Measurements from ENCODE around the gene TSC22D2. TPM values are rescaled to one million over a fixed set of nuclear protein-coding genes. Genes with fewer than 3 reads are reported as not detected.

TSC22D2 gene
- total RNA-seq, 1 donor from 2014 or later, result 18.1 TPM

DNA sequence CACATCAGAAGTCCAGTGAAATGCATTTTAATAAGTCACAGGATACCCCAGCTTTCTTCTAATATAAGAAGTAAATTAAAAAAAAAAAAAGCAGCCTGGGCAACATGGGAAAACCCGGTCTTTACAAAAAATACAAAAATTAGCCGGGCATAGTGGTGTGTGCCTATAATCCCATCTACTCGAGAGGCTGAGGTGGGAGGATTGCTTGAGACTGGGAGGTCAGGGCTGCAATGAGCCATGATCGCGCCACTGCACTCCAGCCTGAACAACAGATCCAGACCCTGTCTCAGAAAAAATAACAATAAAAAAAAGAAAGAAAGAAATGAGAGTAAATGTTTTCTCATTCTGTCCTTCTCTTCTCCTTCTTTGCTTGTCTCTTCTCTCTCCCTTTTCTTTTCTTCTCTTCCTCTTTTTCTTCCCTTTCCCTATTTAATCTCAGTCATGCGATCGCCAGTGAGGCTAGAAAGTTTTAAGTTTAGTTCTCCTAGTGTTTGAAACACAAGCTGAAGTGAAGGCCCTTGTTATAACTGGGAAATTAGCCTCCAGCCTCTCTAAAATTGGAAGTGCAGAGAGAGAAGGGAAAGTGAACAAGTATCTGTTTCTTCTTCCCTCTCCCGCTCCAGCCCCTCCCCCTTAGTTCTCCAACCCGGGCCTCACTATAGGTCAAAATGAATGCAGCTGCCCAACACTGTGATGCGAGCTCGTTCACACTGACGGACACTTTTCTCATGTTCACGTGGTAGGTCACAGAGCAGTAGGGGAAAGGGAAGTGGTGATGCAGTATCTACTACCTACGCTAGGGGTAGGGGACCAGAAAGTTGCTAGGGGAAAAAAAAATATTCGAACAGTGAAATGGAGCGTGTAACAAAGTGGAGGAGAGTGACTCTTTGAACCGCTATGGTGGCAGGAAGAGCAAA, 23.5 kb upstream of the TSC22D2 start:
- intact Hi-C loops (cut with micrococcal nuclease), result loop anchor here (1.0 kb wide), 3 partner anchors 24 to 162 kb away; partner anchors contain the start of genes EIF2A, SERP1 and TSC22D2

DNA sequence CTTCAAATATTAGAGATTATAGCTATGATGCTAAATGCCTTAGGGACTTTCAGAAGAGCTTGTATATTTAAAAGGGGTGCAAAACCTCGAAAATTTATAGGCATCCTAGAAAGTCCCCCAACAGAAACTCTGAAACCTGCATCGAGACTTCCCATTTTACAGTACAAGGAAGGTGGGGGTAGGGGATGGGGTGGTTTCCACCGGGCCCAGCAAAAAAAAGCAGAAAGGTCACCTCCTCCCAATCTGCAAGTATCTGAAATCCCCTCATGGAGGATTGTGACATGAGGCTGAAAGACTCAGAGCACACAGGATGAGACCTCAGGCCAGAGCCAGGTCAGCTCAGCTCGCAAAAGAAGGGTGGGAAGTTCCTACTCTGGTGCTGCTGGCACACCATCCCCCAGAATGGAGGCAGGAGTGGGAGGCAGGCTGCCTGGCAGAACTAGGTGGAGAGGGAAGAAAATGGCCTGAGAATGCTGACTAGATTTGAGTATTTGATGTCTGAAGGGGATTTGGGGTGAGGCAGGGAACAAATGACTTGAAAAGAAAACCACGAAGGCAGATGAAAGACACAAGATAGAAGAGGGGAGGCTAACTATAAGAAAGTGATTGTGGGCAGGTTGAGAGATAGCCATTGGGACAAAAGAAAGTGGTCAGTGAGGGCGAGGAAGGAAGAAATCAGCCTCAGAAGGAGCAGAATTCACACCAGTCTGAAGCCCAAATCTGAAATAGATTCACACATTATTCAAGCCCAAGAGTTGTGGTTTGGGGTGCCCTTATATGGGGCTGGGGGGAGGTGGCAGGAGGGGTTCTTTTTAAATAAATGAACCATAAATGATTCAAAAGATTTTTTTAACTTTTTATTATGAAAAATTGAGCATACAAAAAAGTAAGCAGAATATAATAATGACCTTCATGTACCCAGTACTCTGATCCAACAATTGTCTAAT, 22.5 kb upstream of the TSC22D2 start:
- intact Hi-C loops (cut with micrococcal nuclease), result loop anchor here (1.0 kb wide), 3 partner anchors 23 to 161 kb away; partner anchors contain the start of genes EIF2A, SERP1 and TSC22D2

DNA sequence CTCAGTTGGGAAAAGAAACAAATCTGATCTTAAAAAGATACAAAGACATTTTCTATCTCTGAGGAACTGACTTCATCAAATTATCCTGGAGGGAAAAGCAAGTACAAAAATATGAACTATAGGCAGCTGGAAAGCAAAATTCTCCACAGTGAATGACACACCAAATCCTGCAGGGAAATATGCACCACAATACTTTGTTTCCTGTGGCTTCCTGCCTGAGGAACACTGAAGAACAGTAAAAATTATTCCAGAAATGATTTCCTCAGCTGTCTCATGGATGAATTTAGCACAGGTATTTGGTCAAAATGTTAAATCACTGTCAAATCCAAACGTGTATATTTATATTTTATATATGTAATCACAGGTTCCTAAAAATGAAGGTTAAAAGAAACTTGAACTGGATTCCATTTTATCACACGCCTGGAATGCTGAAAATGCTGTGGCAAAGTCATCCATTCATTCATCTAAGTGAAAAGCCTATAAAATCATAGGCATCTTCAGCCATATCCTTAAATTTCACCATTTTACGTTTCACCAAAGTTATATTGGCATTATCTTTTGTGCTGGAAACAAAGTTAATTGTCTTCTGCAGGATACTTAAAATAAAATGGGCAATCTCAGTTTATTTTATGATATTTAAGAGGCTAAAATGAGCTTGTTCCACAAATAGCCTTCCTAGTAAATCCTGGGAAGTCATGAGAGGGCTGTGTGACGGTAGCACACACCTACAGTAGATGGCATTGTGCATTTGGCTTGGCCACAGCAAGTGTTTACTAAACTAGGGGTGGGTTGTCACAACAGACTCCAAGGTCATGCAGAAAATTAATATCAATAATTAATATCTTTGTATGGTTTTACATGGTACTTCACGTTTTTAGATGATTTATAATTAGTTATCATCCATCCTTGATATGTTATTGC, 19.3 kb upstream of the TSC22D2 start:
- intact Hi-C loops (cut with micrococcal nuclease), result no loop called here

DNA sequence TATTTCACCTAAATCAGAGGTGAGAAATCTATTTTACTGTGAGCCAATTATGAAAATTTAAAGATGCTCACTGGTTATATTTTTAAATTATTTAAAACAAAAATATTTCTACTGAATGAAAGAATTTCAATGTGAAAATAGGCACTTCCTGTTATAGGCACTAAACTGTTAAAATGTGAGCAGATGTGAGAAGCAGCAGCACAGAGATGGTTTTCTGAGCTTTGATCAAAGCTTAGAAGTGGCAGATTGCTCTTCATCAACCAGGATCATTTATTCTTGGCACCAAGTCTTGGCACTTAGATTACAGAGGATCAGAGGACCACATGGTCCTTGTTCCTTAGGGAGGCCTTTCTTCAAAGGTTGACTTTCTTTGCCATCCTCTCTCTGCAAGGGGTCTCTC, 18.0 kb upstream of the TSC22D2 start:
- intact Hi-C loops (cut with micrococcal nuclease), result no loop called here

DNA sequence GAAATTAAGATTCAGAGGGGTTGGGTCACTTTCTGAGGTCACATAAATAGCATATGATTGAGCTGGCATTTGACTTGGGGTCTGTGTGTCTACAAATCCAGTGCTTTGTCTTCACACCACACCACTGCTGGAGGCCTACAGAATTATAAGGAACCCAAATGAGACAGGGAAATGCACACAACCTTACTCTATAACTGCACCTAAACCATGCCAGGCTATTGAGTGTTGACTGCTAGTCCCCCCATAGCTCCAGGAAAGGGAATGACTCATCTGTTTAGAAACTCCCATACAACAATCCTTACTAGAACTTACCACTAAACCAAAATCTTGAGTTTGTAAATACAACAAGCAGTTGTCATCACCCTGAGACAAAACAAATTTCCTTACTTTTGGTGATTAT, 16.9 kb upstream of the TSC22D2 start:
- intact Hi-C loops (cut with micrococcal nuclease), result no loop called here

DNA sequence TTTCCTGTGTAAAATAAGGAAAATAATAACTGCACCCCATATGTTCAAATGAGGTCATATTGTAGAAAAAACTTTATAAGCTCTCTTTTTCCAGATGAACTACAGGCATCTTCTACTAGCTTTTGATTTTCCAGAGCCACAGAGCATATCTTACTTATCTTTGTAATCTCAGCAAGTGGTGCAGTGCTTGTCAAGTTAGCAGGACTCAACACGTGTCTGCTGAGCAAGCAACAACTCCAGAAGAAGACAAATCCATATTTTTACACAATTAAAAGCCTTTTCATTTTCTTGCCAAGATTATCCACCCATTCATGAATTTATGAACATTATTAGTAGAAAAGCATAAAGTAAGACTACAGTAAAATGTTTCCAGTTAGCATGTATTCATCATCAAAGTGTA, 14.4 kb upstream of the TSC22D2 start:
- intact Hi-C loops (cut with micrococcal nuclease), result no loop called here

DNA sequence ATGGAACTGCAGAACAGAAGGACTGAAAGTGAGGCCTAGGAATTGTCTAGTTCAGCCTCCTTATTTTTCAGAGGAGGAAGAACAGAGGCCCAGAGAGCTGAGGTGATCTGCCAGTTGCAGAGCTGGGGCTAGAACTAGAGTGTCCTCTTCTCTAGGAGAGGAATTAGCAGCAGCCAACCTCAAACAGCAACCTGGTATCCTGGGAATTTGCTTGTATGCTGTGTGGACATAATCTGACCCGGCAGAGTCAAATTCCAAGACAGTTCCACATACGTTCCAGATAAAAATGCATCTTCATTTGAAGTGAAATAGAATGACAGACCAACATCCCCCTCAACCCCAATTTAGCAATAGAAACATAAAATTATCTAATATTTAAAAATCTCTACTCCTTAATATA, 13.5 kb upstream of the TSC22D2 start:
- intact Hi-C loops (cut with micrococcal nuclease), result no loop called here

DNA sequence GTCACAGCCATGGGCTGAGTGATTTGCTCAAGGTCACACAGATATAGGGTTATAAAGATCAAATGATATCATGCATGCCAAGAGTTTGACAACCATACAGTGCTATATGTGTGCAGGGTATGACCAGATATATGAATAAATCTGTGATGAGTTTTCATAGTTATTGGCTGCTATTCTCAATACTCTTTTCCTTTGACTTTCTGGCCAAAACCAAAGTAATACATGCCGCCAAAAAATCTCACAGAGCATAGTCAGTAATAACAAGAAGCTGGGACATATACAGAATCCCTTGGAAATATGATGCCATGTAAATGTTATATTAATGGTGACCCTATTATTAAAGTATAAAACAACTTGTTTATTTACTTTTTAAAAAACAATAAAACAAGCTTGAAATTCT, 11.6 kb upstream of the TSC22D2 start:
- intact Hi-C loops (cut with micrococcal nuclease), result no loop called here

DNA sequence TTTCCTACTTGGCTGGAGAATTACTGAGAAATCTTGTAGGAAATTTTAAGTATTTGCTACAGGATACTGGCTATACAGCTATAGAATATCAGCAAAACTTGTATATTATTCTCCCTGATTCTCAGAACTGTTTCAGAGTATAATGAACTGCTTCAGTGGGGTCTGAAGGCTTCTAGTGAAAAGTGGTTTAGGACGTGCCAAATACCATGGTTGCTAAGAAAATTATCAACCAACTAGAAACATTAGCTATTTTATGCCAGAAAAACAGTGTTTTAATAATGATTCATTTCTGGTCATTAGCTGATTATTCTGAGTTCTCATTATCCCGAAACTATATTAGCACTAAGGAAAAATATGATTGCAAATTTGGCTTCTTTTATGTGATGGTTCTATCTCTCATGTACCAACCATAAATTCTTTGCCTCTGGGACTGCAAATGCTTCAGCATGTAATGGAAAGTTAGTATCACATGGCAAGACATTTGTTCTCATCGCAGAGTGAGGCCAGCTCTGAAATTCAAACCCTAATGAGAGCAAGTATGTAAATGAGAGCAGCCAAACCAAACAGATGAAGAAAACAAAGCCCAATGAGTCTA, 11.0 kb upstream of the TSC22D2 start:
- intact Hi-C loops (cut with micrococcal nuclease), result no loop called here

DNA sequence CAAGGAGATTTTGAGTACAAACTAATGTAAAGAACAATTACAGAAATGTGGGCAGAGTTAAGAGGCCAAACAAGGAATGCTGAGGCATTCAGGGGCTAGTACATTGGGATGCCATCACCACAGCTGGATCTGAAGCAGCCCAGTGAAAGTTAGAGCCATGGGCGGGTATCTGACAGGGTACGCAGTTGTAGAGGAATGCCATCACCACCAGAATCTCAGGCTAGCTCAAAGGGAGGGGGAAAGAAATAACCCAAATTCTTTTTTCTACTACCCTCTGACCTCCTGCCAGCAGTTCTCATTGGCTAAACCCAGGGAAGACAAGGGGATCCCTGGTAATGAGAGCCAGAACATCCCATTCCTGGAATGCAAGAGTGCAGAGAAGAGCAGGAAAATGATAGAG, 9.0 kb upstream of the TSC22D2 start:
- intact Hi-C loops (cut with micrococcal nuclease), result no loop called here

DNA sequence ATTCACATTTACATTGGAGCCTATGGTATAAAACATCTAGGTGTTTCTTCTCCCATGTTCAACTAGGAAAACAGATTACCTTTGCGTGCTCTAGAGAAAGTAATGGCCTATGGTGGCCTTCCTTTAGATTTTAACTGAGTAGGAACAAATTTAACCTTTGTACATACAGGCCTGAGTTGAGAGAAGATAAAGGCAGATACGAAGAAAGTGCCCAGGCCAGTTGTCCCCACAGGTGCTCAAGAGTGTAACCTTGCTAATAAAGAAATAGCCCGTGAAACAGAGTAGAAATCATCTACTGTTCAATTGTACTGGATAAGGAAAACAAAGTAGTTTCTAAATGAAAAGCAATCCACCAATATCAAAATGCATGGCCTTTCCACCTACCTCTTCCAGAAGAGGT, 6.8 kb upstream of the TSC22D2 start:
- intact Hi-C loops (cut with micrococcal nuclease), result no loop called here

DNA sequence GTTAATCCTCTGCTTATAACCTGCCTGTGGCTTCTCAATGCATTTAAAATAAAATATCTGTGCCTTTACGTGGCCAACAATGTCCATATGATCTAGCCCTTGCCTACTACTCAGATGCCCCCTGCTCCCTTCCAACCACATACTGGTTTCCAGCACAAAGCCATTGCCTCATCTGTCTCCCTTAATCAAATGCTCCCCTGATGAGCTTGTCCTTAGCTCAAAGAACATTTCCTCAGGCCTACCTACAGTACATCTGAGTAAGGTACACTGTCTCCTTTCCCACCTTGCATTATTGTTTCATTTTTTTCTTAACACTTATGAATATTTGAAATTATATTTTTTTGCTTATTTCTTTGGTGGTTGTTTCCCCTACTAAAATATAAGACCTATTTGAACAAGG, 5.9 kb upstream of the TSC22D2 start:
- intact Hi-C loops (cut with micrococcal nuclease), result no loop called here

DNA sequence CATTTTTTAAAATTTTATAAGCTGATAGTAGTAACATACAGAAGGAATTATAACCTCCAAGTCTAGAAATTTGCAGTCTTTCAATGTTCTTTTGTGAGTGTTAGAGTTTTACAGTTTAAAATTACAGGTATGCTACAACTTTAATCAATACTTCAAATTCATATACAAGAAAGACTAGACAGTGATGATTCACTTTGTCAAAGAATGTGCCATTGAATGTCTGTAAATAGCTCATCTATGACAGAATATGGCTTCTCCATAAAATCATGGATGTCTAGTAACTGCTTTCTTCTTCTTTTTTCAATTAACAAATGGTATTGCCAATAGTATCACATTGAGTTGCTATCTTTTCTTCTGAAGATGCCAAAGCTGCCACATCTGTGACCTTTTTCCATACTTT, 4.1 kb upstream of the TSC22D2 start:
- intact Hi-C loops (cut with micrococcal nuclease), result no loop called here

DNA sequence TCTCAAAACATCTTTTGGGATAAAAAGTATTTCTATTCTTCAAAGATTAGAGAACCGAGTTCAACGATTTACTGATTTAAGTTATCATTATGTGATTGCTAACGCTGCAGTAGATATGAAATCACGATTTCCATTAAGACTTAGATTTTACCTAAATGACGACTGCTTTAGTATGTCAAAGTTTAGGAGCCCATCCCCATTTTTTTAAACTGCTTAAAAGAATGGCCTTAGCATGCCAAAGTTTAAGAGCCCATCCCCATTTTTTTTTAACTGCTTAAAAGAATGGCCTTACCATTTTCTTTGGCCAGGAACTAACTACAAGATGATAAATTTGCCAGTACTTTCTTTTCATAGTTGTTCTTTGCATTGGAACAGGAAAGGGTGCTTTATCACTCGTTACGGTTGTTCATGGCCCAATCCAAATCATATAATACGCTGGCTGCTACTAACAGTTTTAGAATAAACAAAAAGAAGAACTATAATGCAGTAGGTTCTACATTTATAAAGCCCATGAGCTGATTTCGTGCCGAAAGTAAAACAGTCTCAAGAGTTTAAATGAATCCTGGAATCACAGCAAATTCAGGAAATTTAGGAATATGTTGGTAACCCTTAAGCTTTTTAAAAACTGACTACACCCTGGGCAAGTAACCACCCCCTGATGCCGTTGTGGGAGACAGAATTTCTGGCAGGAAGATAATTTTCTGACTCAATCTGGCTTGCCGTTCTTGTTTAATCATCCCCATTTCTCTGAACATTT, 869 bp upstream of the TSC22D2 start:
- intact Hi-C loops (cut with micrococcal nuclease), result loop anchor here (5.0 kb wide), 4 partner anchors 655 to 1415 kb away; partner anchors contain the start of genes COMMD2, GYG1, HLTF and P2RY14

DNA sequence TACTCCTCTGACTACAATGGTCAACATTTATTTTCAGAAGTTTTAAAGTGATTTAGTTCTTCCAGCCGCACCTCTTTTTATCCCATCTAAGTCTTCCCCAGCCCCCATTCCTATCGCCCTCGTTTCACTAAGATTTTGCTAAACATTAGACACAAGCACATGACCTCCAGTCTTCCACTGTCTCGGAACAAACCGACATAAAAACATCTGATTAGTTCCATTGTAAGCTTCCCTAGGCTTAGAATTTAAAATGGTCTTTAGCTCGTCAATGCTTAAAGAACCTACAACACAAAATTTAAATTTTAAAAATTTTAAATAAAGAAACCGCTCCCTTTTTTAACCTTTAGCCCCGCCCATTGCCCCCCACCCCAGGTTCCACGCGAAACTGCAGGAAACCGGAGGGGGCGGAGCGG, 284 bp upstream of the TSC22D2 start:
- intact Hi-C loops (cut with micrococcal nuclease), result loop anchor here (1.0 to 5.0 kb wide), 13 partner anchors 23 to 1416 kb away; partner anchors contain the start of genes COMMD2, EIF2A, ERICH6 and GYG1

DNA sequence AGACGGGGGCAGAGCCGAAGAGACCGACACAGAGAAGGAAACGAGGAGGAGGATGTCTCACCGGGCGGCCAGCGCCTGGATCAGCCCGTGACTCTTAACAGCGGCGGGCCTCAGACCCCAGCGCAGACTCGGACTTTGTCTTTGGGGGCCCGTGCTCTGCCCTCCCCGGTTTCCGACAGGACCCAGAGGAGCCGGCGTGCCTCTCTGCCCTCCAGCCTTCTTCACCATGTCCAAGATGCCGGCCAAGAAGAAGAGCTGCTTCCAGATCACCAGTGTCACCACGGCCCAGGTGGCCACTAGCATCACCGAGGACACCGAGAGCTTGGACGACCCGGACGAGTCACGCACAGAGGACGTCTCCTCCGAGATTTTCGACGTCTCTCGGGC, 1.0 kb downstream of the TSC22D2 start:
- intact Hi-C loops (cut with micrococcal nuclease), result loop anchor here (2.0 to 5.0 kb wide), 7 partner anchors 438 to 1417 kb away; partner anchors contain the start of genes COMMD2, GYG1, HLTF and HPS3

DNA sequence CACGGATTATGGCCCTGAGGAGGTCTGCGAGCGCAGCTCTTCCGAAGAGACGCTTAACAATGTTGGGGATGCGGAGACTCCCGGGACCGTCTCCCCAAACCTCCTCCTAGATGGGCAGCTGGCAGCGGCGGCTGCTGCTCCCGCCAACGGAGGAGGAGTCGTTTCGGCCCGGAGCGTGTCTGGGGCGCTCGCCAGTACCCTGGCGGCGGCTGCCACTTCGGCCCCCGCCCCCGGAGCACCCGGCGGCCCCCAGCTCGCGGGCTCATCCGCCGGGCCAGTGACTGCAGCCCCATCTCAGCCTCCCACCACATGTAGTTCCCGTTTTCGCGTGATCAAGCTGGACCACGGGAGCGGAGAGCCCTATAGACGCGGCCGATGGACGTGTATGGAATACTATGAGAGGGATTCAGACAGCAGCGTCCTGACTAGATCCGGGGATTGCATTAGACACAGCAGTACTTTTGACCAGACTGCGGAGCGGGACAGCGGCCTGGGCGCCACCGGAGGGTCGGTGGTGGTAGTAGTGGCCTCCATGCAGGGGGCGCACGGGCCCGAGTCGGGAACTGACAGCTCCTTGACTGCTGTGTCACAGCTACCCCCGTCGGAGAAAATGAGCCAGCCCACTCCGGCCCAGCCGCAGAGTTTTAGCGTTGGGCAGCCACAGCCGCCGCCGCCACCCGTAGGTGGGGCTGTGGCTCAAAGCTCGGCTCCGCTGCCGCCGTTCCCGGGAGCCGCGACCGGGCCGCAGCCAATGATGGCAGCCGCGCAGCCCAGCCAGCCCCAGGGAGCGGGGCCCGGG, 1.6 kb downstream of the TSC22D2 start:
- intact Hi-C loops (cut with micrococcal nuclease), result loop anchor here (2.0 to 10.0 kb wide), 11 partner anchors 37 to 1417 kb away; partner anchors contain the start of genes COMMD2, GPR171, GYG1 and HLTF

Measured in T-helper 1 cell treated with Interleukin-12 subunit alpha and Interleukin-12 subunit beta and Interleukin-4 antibody, amounts not matched to agents 30 ng/mL and 1 ng/mL, for 36 hours (primary cell).